Muscle layer of colon (tissue), 2 donors: ENCODE results near the gene DTNA.
"Not testable (repeated sequence)": the region's sequence is repeated elsewhere in the genome, so short reads cannot be mapped to it uniquely, and the experiment has no call there.

ENCODE experiments used
- H3K27ac ChIP-seq: one replicate; pipeline ENCODE4 v1.7.0; 2013; ENCODE audit warnings: low read depth, mild to moderate bottlenecking, low read length, moderate library complexity
- H3K27me3 ChIP-seq, 2 donors: one replicate each; pipeline ENCODE4 v1.7.0; 2013; ENCODE audit warnings: low read length in 2 of 2, mild to moderate bottlenecking in 2 of 2; ENCODE audit not compliant: insufficient read depth in 2 of 2, control insufficient read depth in 1 of 2
- H3K36me3 ChIP-seq: one replicate; pipeline ENCODE4 v1.7.0; 2013; ENCODE audit warnings: mild to moderate bottlenecking, low read length; ENCODE audit not compliant: insufficient read depth
- H3K4me1 ChIP-seq: one replicate; pipeline ENCODE4 v1.7.0; 2013; ENCODE audit warnings: mild to moderate bottlenecking, low read length; ENCODE audit not compliant: insufficient read depth
- H3K4me3 ChIP-seq, 2 donors: one replicate each; pipeline ENCODE4 v1.7.0; 2013; ENCODE audit warnings: low read length in 2 of 2, low read depth in 1 of 2, mild to moderate bottlenecking in 1 of 2, moderate library complexity in 1 of 2
- H3K9ac ChIP-seq: one replicate; pipeline ENCODE4 v1.7.0; 2013; ENCODE audit warnings: low read length
- H3K9me3 ChIP-seq: one replicate; pipeline ENCODE4 v1.7.0; 2013; ENCODE audit warnings: mild to moderate bottlenecking, low read length
- donor health status: abdominal sarcoma.
- donor health status: Adenocarcinoma of cecum.

DTNA gene

DNA sequence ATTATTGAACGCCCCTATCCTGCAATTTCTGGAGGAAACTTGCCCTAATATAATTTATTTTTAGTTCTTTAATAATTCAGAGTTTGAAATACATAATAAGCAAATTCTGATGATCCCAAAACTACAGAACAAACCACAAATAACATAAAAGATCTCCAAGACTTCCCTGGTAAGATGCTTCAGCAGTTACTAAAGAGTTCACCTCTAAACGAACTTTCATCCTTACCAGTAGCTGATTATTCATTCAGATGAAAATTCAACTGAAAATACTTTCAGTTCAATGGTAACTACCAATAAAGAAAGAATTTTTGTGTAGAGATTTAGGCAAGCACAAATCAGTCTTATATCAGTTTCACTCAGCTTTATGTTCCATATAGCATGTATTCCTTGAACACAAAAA, 201.0 kb downstream of the DTNA start:
- H3K4me3 ChIP-seq = no peak overlapping the region
- no peak overlapping the region for H3K9ac ChIP-seq
- H3K36me3 ChIP-seq = no peaks in the 10 kb centered on the region
- no peak overlapping the region for H3K27ac ChIP-seq
- H3K4me1 ChIP-seq = no peaks in the 10 kb centered on the region
- H3K9me3 ChIP-seq = no peaks in the 10 kb centered on the region
- H3K27me3 ChIP-seq = no peaks in the 10 kb centered on the region

DNA sequence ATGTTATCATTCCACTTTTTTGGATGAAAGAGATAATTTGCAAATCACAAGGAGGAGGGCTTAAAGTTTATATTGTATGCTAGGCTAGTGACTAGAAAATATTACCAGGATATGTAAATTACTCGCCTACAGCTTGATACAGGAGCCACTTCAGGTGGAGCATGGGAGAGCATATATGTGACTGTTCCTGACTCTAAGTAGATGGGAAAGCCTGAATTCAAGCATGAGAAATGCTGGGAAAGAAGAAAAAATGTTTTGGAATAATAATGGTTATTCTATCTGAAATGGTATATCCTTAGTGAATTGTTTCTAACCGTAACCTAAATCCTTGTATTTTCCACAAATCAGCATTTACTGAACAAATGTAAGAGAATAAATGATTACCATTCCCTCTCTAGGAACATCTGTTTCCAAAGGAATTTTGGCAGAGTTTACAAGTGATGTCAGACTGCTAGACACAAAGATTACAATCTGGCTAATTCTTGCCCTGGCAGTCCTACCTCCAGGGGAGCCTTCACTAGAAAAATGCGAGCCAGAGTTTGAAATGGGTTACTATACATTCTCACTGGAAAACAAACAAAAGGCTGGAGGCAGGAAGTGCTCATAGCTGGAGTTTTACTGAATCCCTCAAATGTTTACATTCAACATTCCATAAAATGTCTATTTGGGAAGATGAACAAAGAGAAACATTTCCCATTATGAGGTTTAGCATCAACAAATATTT, 201.7 kb downstream of the DTNA start:
- Histone ChIP-seq H3K27ac (no peak overlapping the region), H3K9ac (no peak overlapping the region)

DNA sequence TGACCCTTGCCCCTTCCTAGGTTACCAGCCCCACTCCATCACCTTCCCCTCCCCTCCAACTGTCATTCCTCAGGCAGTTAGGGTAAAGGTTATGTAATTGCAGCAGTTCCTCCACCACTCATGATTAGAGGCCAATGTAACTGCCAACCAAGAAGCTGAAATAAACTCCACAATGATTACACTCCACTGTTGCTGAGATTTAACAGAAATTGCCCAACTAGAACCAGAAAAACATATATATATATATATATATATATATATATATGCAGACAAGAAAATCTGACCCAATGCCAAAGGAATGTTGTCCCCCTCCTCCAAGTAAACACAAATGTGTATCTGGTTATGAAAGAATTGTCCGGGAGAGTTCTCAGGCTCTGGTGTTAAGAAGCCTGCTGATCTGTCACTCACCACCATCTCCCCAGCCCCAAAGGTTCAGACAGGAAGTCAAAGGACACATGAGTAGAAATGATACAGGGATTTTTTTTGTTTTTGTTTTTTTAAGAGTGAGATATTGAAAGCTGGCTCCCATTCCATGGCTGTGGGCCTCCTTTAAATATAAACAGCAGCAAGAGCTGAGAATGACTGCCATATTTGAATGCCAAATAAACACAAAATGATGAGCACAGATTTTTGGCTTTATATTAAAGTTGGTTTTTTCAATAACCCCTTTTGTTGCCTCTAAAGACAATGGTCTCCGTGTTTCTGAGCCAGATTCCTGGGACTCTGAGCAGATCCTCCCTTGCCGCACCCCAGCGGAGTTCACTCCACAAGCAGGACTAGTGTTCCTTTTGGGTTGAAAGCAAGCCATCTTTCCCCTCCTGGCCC, 204.0 kb downstream of the DTNA start:
- Histone ChIP-seq H3K4me1 (no peaks in the 10 kb centered on the region), H3K27me3 (no peaks in the 10 kb centered on the region), H3K27ac (no peak overlapping the region), H3K36me3 (no peaks in the 10 kb centered on the region), H3K9me3 (no peaks in the 10 kb centered on the region), H3K9ac (no peak overlapping the region), H3K4me3 (no peak overlapping the region)

More for the DNA sequence above, 201.7 kb downstream of the DTNA start:
- Histone ChIP-seq H3K27me3 (no peaks in the 10 kb centered on the region), H3K4me1 (no peaks in the 10 kb centered on the region), H3K4me3 (no peak overlapping the region), H3K36me3 (no peaks in the 10 kb centered on the region), H3K9me3 (no peaks in the 10 kb centered on the region)

DNA sequence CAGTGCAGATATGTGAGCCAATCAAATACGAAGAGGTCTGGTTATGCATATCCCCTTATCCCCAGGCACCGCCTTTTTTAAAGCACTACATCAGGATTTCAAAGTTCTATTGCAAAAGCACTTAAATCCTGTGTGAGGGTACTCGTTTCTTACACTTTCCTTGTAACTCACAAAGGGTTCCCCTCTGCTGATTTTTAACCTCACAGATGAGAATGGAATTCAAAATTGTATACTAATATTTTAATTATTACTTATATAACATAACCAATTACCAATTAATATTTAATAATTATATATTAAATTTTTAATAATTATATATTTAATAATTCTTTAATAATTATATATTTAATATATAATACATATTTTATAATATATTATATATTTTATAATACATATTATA, 204.9 kb downstream of the DTNA start:
- Histone ChIP-seq H3K27me3 (no peaks in the 10 kb centered on the region), H3K4me1 (no peaks in the 10 kb centered on the region), H3K9ac (no peak overlapping the region), H3K36me3 (no peaks in the 10 kb centered on the region), H3K27ac (no peak overlapping the region), H3K4me3 (no peak overlapping the region), H3K9me3 (no peaks in the 10 kb centered on the region)

DNA sequence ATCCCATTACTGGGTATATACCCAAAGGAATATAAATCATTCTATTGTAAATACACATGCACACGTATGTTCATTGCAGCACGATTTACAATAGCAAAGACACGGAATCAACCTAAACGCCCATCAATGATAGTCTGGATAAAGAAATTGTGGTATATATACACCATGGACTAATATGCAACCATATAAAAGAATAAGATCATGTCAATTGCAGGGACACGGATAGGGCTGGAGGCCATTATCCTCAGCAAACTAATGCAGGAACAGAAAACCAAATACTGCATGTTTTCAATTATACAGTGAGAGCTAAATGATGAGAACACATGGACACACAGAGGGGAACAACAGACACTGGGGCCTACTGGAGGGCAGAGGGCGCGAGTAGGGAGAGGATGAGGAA, 206.4 kb downstream of the DTNA start:
- H3K27me3 ChIP-seq, H3K9me3 ChIP-seq, H3K4me1 ChIP-seq, H3K9ac ChIP-seq, H3K4me3 ChIP-seq, H3K36me3 ChIP-seq, H3K27ac ChIP-seq: not testable (repeated sequence)

DNA sequence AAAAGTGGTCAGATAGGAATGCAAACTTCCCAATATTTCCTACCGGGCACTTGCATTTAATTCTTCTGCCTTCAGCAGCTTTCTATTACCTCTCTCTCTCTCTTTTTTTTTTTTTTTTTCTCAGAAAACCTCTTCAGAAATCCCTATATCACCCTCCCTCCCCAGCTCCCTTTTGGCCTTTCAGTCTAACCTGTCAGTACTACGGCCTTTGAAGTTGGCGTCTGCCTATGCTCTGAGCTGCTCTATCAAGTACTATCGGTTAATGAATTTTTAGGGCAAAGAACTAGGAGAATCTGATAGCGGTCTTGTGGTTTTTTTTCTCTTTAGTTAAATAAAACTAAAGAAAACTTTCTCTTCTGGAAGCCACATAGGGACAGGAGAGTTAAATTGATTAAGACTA, 208.8 kb downstream of the DTNA start:
- H3K9me3 ChIP-seq = no peaks in the 10 kb centered on the region
- no peaks in the 10 kb centered on the region for H3K27me3 ChIP-seq
- no peak overlapping the region for H3K9ac ChIP-seq
- H3K27ac ChIP-seq = no peak overlapping the region
- no peak overlapping the region for H3K4me3 ChIP-seq
- no peaks in the 10 kb centered on the region for H3K4me1 ChIP-seq
- no peaks in the 10 kb centered on the region for H3K36me3 ChIP-seq

DNA sequence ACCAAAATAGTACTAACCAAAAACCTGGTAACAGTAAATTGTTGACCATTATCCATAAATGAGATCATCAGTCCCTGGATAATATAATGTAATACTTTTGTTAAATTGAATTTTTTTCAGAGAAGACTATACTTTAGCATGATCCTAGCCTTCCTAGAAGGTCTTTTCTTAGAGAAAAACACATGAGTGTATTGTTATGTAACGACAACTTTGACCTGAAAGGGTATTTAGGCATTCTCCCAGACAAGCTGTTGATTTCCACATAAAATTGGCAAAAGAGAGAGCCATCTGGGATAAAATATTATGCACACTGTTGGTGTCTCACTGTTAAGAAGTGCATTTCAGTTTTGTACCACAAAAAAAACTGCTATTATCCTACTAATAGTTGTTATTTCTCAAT, 211.1 kb downstream of the DTNA start:
- no peaks in the 10 kb centered on the region for H3K4me1 ChIP-seq
- H3K9ac ChIP-seq = no peak overlapping the region
- H3K27ac ChIP-seq = no peak overlapping the region
- H3K27me3 ChIP-seq = no peaks in the 10 kb centered on the region
- H3K36me3 ChIP-seq = no peaks in the 10 kb centered on the region
- H3K4me3 ChIP-seq = no peak overlapping the region
- no peaks in the 10 kb centered on the region for H3K9me3 ChIP-seq

DNA sequence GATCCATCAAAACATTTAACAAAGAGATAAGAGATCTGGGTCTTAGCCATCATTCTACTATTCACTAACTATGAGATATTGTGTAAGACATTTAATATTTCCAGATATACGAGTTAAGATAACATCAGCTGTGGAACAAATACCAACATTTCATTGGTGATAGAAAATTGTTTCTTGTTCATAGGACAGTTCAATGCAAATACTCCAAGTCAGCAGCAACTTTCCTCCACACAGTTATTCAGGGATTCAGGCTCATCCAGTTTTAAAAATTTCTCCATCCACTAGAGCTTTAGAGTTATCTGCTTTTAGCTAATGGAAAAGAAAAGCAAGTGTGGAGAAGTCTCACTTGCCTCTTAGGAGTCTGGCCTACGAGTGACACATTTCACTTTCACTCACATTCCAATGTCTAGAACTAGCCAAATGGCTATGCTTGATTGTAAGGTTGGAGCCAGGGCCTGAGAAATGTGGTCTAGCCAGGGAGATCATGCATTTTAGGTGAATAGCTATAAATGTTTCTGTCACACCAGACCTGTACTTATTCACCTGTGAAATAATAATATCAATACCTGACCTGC, 211.8 kb downstream of the DTNA start:
- no peaks in the 10 kb centered on the region for H3K9me3 ChIP-seq
- H3K4me1 ChIP-seq = no peaks in the 10 kb centered on the region
- no peaks in the 10 kb centered on the region for H3K27me3 ChIP-seq
- H3K27ac ChIP-seq = no peak overlapping the region
- H3K36me3 ChIP-seq = no peaks in the 10 kb centered on the region
- H3K9ac ChIP-seq = no peak overlapping the region
- no peak overlapping the region for H3K4me3 ChIP-seq

DNA sequence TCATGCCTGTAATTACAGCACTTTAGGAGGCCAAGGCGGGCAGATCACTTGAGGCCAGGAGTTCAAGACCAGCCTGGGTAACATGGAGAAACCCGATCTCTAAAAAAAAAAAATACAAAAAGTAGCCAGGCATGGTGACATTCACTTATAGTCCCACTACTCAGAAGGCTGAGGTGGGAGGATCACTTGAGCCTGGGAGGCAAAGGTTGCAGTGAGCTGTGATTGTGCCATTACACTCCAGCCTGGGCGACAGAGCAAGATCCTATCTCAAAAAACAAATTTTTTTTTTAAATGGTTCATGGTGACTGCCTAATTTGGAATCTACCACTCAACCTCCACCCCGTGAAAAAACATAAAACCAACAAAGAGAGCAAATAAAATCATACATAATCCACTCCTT, 212.5 kb downstream of the DTNA start:
- H3K9me3 ChIP-seq, H3K4me3 ChIP-seq, H3K27ac ChIP-seq, H3K36me3 ChIP-seq, H3K27me3 ChIP-seq, H3K9ac ChIP-seq, H3K4me1 ChIP-seq: not testable (repeated sequence)

DNA sequence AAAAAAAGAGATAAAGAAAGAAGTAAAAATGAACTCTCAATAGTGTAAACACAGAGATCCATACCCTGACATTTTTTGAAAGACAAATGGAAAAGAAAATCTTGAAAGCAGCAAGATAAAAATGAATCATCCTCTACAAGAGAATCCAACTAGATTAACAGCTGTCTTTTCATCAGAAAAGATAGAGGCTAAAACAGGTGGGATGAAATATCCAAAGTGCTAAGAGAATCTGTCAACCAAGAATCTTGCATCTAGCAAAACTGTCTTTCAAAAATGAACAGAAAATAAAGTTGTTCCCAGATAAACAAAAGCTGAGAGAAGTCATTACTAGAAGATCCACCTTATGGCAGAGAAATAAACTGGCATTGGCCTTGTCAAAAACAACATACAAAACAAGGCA, 213.8 kb downstream of the DTNA start:
- H3K4me1 ChIP-seq = no peaks in the 10 kb centered on the region
- H3K9ac ChIP-seq = no peak overlapping the region
- H3K9me3 ChIP-seq = no peaks in the 10 kb centered on the region
- no peak overlapping the region for H3K27ac ChIP-seq
- no peaks in the 10 kb centered on the region for H3K36me3 ChIP-seq
- H3K27me3 ChIP-seq = no peaks in the 10 kb centered on the region
- H3K4me3 ChIP-seq = no peak overlapping the region

DNA sequence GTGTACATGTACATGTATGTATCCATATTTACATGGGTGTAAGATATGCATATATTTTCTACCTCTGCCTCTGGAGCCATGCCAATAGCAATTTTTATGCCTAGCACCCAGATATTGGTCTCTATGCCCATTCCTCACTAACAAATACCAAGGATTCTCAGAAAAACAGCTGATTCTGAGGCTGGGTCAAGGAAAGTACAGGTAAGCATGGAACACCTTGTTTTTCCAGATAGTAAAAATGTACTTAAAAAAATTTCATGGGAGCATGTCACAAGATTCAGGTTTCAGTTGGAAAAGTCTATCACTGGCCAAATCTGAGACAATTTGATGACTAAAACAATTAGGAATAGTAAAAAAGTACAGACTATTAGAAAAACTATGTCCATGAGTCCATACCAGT, 216.6 kb downstream of the DTNA start:
- no peak overlapping the region for H3K27ac ChIP-seq
- no peaks in the 10 kb centered on the region for H3K27me3 ChIP-seq
- H3K9ac ChIP-seq = no peak overlapping the region
- no peaks in the 10 kb centered on the region for H3K9me3 ChIP-seq
- H3K4me3 ChIP-seq = no peak overlapping the region
- no peaks in the 10 kb centered on the region for H3K36me3 ChIP-seq
- H3K4me1 ChIP-seq = no peaks in the 10 kb centered on the region
